ENCODE measurements around the gene ADGB.

DNA sequence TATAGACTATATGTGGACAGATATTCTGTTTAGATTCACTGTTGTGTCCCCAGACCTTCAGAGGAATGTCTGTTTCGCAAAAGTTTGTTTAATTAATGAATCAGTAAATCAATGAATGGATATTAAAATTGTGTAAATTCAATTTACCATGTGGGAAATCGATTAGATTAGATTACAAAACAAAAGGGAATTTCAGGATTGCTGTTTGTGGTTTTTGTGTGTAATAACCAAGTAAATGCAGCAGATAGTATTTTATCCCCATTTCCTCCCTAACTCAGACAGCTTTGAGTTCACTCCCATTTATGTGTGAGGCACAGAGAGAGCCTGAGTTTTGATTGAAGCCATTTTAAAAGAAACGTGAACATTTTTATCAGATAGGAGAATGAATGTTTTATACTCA lies 214.8 kb downstream of the ADGB start:
- TF ChIP-seq, protein P1, sequence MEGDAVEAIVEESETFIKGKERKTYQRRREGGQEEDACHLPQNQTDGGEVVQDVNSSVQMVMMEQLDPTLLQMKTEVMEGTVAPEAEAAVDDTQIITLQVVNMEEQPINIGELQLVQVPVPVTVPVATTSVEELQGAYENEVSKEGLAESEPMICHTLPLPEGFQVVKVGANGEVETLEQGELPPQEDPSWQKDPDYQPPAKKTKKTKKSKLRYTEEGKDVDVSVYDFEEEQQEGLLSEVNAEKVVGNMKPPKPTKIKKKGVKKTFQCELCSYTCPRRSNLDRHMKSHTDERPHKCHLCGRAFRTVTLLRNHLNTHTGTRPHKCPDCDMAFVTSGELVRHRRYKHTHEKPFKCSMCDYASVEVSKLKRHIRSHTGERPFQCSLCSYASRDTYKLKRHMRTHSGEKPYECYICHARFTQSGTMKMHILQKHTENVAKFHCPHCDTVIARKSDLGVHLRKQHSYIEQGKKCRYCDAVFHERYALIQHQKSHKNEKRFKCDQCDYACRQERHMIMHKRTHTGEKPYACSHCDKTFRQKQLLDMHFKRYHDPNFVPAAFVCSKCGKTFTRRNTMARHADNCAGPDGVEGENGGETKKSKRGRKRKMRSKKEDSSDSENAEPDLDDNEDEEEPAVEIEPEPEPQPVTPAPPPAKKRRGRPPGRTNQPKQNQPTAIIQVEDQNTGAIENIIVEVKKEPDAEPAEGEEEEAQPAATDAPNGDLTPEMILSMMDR (IDR thresholded peaks at IDR 0.05): no peak
- no peak for TF ChIP-seq POLR2A (IDR thresholded peaks at IDR 0.05)

All from body of pancreas (tissue), 4 donors.